Measurements from ENCODE around the gene OXT. TPM values are rescaled to one million over a fixed set of nuclear protein-coding genes. Genes with fewer than 3 reads are reported as not detected.

The OXT gene
- total and polyA plus RNA-seq, 2 of the 13 experiments (the other 11 are each of a cell fraction or from before 2014, with no cell fraction given): not detected

DNA sequence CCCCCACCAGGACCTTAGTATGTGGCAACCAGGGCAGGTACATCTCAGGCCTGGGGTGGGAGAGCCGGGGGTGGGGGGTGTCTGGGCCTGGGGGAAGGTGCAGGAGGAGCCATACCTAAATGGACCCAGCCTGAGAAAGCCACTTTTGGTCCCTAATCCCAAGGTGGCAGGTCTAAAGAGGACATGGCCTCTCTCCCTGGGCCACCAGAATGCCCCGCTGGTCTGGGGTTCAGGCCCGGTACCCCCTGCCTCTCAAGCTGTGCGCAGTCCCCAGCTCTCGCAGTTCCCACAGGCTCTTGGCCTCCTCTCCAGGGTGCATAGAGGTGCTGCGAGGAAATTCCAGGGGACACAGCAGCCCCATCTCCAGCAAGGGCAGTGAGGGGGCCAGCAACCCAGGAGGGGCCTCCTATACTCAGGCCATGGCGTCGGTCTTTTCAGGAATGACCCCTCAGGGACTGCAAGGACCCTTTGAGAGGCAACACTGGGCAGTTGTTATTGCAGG, 14.2 kb downstream of the OXT start:
- Histone ChIP-seq H3K36me3 (replicated peaks in 1 of 2; ENCODE audit: control insufficient read depth in 1 of 2, insufficient read depth in 2 of 2, low read length in 2 of 2) (no peaks in the 10 kb centered on the region), H3K27me3 (ENCODE audit: control insufficient read depth in 1 of 2, insufficient read depth in 2 of 2, low read length in 2 of 2) (peaks cover 30 to 58% of the 10 kb centered on the region in 2 experiments), H3K4me3 (replicated peaks in 1 of 3; ENCODE audit: insufficient read depth in 1 of 3, low read depth in 2 of 3, low read length in 3 of 3) (no peak overlapping the region), H3K9ac (ENCODE audit: insufficient read depth, low read depth, low read length) (no peak overlapping the region), H2AFZ (ENCODE audit: low read length) (no peak overlapping the region), H4K20me1 (ENCODE audit: insufficient read depth, low read length) (no peaks in the 10 kb centered on the region), H3K9me3 (ENCODE audit: low read length) (no peaks in the 10 kb centered on the region), H3K4me1 (ENCODE audit: insufficient read depth, low read length) (peaks cover 39% of the 10 kb centered on the region), H3K27ac (ENCODE audit: extremely low read length, insufficient read depth, low read length) (no peak overlapping the region), H3K4me2 (ENCODE audit: low read depth, low read length) (no peak overlapping the region), H3K79me2 (ENCODE audit: insufficient read depth, low read length) (no peaks in the 10 kb centered on the region)
- in situ Hi-C loops (cut with HindIII; ENCODE audit: extremely low pct_ligation_motif_present, low pct_unique_long_range_greater_than_20kb) (no loop called here), intact Hi-C loops (cut with micrococcal nuclease; ENCODE audit: unreplicated experiment) (no loop called here)
- ChIA-PET POLR2A (no interaction called here), CTCF (ENCODE audit: low intra/inter-chr PET ratio, low total read pairs) (no interaction called here)
- 74% methylated on average over 6 of the region's 8 CpGs for whole genome bisulfite sequencing (ENCODE audit: low lambda C conversion rate)
- BruUV-seq (replicated peaks): no TSS peak
- FAIRE-seq (no peak), DNase-seq (ENCODE audit: low spot score) (no peak), ATAC-seq (no peak)
- TF ChIP-seq SALL1 (CRISPR knock-in tag; IDR thresholded peaks at IDR 0.05) (no peak), ZBTB38 (CRISPR knock-in tag; IDR thresholded peaks at IDR 0.05) (no peak), SYNCRIP (IDR thresholded peaks at IDR 0.05; ENCODE audit: insufficient read depth, low read depth, low read length) (no peak), EED (CRISPR knock-in tag; IDR thresholded peaks at IDR 0.05) (peak; percentile 47; the same call in 1 of the 2 replicates), IKZF1 (IDR thresholded peaks at IDR 0.05) (no peak)

DNA sequence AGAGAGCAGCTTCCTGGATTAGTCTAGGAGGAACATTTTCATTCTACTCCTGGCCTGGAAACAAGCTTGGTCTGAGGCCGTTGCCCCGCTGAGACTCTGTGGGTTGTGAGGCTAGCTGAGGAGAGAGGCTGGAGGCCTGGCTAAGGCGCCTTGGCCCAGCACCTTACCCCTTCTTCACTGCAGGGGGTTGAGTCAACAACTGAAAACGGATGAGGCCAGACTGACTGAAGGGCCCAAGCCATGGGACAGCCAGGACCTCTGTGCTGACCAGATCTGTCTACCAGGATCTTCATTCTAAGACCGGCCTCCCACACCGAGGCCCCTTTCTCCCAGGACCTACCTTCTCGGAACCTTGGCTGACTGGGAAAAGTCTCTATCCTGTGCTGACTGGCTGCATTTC, 16.6 kb downstream of the OXT start:
- no peak for DNase-seq (ENCODE audit: low spot score)
- Histone ChIP-seq H3K4me2 (ENCODE audit: low read depth, low read length) (no peak overlapping the region), H3K4me3 (replicated peaks in 1 of 3; ENCODE audit: insufficient read depth in 1 of 3, low read depth in 2 of 3, low read length in 3 of 3) (no peak overlapping the region), H3K27me3 (ENCODE audit: control insufficient read depth in 1 of 2, insufficient read depth in 2 of 2, low read length in 2 of 2) (peaks cover 17 to 49% of the 10 kb centered on the region in 2 experiments), H3K9ac (ENCODE audit: insufficient read depth, low read depth, low read length) (no peak overlapping the region), H3K9me3 (ENCODE audit: low read length) (no peaks in the 10 kb centered on the region), H4K20me1 (ENCODE audit: insufficient read depth, low read length) (no peaks in the 10 kb centered on the region), H3K36me3 (replicated peaks in 1 of 2; ENCODE audit: control insufficient read depth in 1 of 2, insufficient read depth in 2 of 2, low read length in 2 of 2) (no peaks in the 10 kb centered on the region), H2AFZ (ENCODE audit: low read length) (no peak overlapping the region), H3K4me1 (ENCODE audit: insufficient read depth, low read length) (peaks cover 20% of the 10 kb centered on the region), H3K79me2 (ENCODE audit: insufficient read depth, low read length) (no peaks in the 10 kb centered on the region), H3K27ac (ENCODE audit: extremely low read length, insufficient read depth, low read length) (no peak overlapping the region)
- WGBS (ENCODE audit: low lambda C conversion rate): 60% methylated on average over 6 of the region's 7 CpGs
- ChIA-PET POLR2A (interaction anchor here (0.6 to 1.5 kb wide), 2 partner anchors 16 to 19 kb away, joined by 3 read pairs; no protein-coding TSS in a partner anchor), CTCF (ENCODE audit: low intra/inter-chr PET ratio, low total read pairs) (no interaction called here)
- ATAC-seq: no peak
- no TSS peak for BruUV-seq (replicated peaks)
- intact Hi-C loops (cut with micrococcal nuclease; ENCODE audit: unreplicated experiment) (no loop called here), in situ Hi-C loops (cut with HindIII; ENCODE audit: extremely low pct_ligation_motif_present, low pct_unique_long_range_greater_than_20kb) (no loop called here)
- no peak for FAIRE-seq
- TF ChIP-seq STAG1 (CRISPR knock-in tag; IDR thresholded peaks at IDR 0.05) (no peak), ZNF660 (CRISPR knock-in tag; IDR thresholded peaks at IDR 0.05; ENCODE audit: borderline replicate concordance, low read depth) (no peak), BRD4 (CRISPR knock-in tag; IDR thresholded peaks at IDR 0.05) (no peak), KDM5A (IDR thresholded peaks at IDR 0.05; ENCODE audit: borderline replicate concordance, low read length) (no peak), CHD4 (IDR thresholded peaks at IDR 0.05; ENCODE audit: borderline replicate concordance, low read length) (no peak), ADNP (CRISPR knock-in tag; IDR thresholded peaks at IDR 0.05) (no peak), HNF4G (IDR thresholded peaks at IDR 0.05; ENCODE audit: borderline replicate concordance, low read depth, low read length) (no peak), HNF4G (CRISPR knock-in tag; IDR thresholded peaks at IDR 0.05; ENCODE audit: borderline replicate concordance, low read depth) (no peak), ZNF703 (CRISPR knock-in tag; IDR thresholded peaks at IDR 0.05; ENCODE audit: borderline replicate concordance) (no peak), TCF7L2 (IDR thresholded peaks at IDR 0.05; ENCODE audit: low read depth, low read length) (no peak), NFIB (CRISPR knock-in tag; IDR thresholded peaks at IDR 0.05; ENCODE audit: borderline replicate concordance) (no peak), MXD3 (CRISPR knock-in tag; IDR thresholded peaks at IDR 0.05) (no peak), SATB2 (CRISPR knock-in tag; IDR thresholded peaks at IDR 0.05) (no peak), BRCA1 (CRISPR knock-in tag; IDR thresholded peaks at IDR 0.05) (no peak), MBNL3 (CRISPR knock-in tag; conservative IDR thresholded peaks at IDR 0.05) (no peak)
- TF ChIP-seq, protein P1, sequence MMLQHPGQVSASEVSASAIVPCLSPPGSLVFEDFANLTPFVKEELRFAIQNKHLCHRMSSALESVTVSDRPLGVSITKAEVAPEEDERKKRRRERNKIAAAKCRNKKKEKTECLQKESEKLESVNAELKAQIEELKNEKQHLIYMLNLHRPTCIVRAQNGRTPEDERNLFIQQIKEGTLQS (CRISPR knock-in tag; IDR thresholded peaks at IDR 0.05): no peak
